HG02981 (cell line): ENCODE data around the gene LRP11.
"Not testable (repeated sequence)": the region's sequence is repeated elsewhere in the genome, so short reads cannot be mapped to it uniquely, and the experiment has no call there.

ENCODE experiments used
- ATAC-seq: cut with Tn5 transposase; IDR thresholded peaks from one replicate; pipeline ENCODE4 v1.9.1; 2021; ENCODE audit warnings: mild to moderate bottlenecking, moderate library complexity; ENCODE audit not compliant: unreplicated experiment

LRP11 gene

DNA sequence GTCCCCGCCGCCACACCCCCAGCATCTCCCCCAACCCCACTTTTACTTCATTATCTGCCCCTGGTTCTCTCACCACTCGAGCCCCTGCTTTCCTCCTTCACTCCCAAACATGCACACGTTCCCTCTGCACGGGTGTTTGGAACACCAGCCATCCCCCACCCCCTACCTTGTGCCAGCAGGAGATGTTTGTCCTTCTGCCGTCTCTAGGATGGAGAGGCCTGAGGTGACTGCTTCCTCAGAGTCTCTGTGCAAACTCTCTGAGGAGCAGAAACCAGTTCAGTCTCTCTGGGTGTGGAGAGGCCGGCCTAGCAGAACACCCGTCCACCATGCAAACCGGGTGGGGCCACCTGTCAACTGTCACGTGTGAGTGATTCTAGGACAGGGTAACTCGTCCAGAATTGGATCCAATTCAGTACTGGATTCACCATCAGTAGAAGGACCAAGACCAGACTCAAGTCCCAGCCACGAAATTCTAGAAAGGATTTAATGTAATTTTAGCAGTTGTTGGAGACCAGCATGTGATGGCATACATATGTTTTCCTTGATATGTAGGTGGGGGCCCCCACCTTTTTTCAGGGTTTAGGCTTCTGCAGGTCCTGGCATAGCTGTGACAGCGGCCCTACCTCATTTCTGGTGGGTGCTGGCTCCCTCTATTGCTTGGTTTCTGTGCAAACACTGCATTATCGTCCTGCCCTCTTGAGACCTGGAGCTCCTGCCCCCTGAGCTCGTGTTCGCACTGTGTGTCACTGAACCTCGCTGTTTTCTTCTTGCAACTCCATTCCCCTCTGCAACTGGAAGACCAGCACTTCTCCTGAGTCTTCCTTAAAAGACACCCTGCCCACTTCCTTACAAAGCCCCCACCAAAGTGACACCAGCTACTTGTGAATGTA, 33.9 kb upstream of the LRP11 start, which contains the start of gene RAET1E:
RAET1E (minus strand) TSS at position 259 of the 890 bp plus-strand sequence. CDS start 7,212 bp downstream, outside the sequence.
- no peak for ATAC-seq

DNA sequence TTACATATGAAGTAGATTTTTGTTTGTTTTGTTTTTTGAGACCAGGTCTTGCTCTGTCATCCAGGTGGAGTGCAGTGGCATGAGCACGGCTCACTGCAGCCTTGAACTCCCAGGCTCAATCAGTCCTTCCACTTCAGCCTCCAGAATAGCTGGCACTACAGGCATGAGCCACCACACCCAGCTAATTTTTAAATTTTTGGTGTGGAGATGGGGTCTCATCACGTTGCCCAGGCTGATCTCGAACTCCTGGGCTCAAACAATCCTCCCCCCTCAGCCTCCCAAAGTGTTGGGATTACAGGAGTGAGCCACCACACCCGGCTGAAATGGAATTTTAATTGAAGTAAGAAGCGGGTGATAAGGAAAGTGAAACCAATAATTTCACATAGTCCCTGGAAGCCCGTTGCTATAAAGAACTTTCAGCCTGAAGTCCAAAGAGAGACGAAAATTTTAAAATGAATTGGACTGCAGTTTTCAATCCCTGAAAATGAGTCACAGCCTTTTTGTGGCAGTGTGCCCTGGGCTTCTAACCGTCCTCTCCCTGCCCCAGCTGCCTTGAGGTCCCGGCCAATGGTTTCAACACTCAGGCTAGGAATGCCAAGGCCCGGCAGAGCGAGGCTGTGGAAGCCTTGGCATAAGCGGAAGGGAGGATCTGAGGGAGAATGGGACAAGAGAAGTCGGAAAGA, 33.0 kb upstream of the LRP11 start:
- no peak for ATAC-seq

DNA sequence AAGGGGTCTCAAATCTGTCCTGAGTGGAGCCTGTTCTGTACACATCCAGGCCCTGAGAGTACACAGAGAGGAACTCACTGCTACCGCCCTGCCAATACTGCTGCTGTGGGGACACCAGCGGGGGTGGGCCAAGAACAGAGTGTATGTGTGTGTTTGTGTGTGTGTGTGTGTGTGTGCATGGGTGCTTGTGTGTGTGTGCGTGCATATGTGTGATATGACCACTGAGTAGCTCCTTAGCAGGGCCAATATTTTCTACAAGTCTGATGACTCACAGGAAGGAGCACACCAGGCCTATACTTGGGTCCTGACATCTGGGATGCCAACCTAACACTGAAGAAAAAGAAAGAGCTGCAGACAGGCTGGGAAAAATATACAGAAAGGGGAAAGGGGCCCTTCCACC, 32.3 kb upstream of the LRP11 start:
- no peak for ATAC-seq

DNA sequence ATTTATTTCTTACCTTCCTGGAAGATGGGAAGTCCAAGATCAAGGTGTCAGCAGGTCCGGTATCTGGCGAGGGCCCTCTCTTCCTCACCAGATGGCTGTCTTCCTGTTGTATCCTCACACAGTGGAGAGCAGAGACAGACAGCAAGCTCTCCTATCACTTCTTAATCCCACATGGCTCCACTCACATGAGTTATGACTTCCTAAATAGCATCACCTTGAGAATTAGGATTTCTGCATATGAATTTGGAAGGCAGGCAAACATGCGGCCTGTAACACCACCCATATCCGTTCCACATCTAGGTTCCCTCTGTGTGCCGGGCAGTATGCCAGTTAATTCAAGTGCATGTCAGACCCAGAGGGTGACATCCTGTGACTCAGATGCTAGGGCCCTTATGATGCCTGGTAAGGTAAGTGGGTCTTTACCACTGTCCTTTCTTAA, 31.7 kb upstream of the LRP11 start:
- ATAC-seq = no peak

DNA sequence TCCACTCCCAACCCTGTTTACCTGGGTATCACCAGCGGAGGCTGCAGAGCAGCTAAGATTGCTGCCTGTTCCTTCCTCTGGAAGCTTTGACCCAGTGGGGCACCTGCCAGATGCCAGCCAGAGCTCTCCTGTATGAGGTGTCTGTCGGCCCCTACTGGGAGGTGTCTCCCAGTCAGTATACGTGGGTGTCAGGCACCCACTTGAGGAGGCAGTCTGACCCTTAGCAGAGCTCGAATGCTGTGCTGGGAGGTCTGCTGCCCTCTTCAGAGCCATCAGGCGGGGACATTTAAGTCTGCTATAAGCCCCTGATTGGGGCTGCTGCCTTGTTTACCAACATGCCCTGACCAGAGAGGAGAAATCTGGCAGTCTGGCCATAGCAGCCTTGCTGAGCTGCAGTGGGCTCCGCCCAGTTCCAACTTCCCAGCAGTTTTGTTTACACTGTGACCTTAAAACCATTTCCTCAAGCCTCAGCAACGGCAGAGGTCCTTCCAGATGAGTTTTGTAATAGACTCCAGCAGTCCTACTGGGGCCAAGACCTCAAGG, 31.0 kb upstream of the LRP11 start:
- no peak for ATAC-seq

DNA sequence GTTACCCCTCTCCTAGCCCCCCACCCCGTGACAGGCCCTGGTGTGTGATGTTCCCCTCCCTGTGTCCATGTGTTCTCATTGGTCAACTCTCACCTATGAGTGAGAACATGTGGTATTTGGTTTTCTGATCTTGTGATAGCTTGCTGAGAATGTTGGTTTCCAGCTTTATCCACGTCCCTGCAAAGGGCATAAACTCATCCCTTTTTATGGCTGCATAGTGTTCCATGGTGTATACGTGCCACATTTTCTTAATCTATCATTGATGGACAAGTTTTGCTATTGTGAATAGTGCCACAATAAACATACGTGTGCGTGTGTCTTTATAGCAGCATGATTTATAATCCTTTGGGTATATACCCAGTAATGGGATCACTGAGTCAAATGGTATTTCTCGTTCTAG, 27.7 kb upstream of the LRP11 start:
- ATAC-seq = not testable (repeated sequence)

DNA sequence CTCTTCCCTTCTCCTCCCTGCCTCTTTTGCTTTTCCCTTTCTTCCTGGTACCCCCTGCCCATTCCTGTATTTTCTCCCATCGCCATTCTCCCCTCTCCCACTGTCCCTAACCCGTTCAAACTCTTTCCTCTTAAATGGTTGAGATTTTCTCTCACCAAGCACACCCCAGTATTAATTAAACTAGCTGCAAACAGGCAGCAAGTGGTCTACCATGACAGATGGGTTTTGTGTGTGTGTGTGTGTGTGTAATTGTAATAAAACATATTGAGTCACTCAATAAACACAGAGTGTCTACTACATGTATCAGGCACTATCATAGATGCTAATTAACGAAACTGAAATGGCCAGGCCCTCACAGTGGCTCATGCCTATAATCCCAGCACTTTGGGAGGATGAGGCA, 27.1 kb upstream of the LRP11 start:
- ATAC-seq = no peak

DNA sequence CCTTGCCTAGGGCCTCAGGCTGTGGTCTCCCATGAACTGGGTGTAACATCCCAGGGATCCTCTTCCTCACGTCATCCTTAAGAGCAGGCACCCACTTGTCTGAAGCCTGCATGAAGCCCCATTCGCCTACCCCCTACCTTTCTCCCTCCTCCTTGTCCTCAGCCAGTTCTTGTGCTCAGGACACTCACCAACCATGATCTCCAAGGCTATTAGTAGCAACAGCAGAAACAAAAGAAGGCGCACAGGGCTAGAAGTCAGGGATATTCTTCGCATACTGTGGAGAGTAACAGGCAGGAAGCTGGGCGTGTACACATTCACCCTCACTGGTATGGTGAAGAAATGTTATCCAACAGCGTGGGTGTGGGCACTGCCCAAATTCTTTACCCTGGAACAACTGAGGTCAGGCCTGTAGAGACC, 26.5 kb upstream of the LRP11 start:
- ATAC-seq = no peak

DNA sequence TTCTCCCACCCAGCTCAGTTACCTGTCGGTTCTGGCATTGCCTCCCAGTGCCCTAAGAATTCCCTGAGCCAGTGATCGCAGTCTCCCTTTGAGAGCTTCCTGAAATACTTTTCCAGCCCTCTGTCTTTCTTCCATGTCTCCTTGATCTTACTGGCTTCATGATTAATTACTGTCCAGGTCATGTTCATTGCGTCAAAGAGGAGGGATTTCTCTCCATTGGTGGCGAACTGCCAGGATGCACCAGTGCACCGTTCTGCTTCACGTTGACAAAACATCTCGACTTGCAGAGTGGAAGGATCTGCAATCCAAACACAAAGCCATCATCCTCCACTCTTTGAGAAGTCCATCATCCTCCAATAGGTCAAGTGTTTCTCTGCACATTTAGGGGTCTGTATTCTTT, 25.2 kb upstream of the LRP11 start:
- no peak for ATAC-seq

DNA sequence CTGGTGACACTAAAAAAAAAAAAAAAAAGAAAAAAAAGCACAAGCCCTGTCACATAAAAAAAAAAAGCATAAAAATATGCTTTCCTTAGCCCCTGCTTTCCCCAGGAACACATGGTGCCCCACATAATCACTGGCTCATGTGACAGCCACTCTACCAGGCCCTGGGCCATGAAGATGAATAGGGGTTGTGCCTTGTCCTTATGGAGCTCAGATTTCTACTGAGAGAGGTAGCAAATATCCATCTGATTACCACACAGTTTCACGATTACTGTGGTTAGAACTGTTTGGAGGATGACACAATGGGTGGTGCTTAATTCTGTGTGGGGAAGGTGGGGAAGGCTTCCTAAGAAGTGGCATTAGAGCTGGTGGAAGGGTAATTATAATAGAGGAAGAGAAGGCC, 24.5 kb upstream of the LRP11 start:
- no peak for ATAC-seq

DNA sequence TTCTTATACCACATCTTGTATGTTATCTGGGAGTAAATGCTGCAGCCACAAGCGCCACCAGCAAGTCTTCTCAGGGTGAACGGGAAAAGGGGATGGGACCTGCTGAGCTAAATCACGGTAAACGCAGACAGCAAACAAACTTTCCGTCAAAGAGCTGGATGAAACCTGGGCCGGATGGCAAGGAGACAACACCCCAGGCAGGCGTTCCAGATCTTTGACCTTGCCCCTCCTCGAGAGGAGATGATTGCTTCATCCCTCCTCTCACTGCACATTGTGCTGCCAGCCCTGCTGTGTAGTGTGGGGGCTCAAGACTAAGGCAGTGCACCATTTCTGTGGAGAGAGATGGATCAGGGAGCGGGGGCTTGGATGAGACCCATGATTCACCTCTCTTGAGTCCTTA, 23.9 kb upstream of the LRP11 start:
- ATAC-seq = no peak

DNA sequence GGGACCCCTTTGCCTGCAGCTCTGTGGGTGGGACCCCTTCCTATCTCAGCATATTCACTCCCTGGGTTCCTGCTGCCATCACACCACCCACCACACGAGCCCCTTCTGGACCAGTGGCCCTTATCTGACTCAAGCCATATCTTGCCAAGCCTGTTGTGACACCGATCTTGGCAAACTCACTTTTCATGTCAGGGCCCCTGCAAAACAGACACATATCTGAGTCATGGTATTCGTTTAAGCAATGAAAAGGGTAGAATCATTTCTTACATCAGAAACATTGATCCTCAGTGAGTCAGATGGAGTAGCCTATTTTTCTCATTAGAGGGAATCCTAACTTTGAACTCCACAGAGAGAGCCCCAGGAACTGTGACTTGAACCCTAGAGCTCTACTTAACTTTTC, 23.2 kb upstream of the LRP11 start:
- ATAC-seq = no peak

DNA sequence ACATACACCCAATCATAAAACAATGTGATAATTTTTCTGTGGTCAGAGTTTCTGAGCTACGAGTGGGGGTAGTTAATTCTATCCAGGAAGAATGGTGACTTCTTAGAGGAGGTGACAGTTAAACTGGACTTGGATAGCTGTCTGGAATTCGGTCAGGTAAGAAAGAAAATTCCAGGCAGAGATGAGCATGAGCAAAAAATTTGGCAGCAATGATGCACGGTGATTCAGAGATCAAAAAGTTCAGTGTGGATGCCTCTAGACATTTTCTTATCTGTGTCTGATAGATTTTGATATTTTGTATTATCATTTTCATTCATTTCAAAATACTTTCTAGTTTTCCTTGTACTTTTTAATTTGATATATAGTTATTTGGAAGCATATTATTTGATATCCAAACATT, 21.7 kb upstream of the LRP11 start:
- no peak for ATAC-seq

DNA sequence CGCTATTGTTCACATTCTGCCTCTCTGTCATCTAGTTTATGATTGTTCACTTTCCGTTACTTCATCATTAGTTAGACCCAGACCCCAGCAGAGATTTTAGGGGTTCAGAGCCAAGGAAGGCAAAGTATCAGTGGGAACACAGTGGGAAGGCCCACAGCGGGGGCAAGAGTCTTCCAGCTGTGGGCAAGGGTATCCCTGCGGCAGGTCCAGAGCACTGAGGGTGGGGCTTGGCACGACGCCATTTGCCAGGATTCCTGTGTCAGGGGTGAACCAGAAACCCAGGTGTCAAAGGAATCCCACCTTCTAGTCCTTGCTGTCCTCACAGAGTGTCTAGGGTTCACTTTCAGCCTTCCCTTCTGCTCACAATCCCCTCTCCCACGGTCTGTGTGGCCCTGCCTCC, 20.5 kb upstream of the LRP11 start:
- ATAC-seq = no peak

DNA sequence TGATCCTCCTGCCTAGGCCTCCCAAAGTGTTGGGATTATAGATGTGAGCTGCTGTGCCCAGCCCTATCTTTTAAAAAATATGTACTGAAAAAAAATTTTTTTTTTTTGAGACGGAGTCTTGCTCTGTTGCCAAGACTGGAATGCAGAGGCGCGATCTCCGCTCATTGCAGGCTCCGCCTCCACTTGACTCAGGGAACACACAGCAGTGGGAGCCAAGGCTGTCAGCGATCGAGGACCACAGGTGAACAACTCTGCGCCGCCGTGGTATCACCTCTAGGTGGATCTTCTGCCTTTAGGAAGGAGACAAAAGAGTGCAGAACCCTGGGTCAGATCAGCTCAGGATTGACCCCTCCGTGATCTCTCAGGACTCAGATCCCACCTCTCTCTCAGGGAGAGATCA, 20.1 kb upstream of the LRP11 start:
- no peak for ATAC-seq

DNA sequence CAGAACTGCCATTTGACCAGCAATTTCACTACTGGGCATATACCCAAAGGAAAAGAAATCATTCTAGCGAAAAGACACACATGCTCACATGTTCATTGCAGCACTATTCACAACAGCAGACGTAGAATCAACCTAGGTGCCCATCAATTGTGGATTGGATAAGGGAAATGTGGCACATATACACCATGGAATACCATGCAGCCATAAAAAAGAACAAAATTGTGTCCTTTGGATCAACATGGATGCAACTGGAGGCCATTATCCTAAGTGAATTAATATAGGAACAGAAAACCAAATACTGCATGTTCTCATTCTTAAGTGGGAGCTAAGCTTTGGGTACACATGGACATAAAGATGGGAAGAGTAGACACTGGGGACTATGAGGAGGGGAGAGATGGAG, 17.7 kb upstream of the LRP11 start:
- no peak for ATAC-seq

DNA sequence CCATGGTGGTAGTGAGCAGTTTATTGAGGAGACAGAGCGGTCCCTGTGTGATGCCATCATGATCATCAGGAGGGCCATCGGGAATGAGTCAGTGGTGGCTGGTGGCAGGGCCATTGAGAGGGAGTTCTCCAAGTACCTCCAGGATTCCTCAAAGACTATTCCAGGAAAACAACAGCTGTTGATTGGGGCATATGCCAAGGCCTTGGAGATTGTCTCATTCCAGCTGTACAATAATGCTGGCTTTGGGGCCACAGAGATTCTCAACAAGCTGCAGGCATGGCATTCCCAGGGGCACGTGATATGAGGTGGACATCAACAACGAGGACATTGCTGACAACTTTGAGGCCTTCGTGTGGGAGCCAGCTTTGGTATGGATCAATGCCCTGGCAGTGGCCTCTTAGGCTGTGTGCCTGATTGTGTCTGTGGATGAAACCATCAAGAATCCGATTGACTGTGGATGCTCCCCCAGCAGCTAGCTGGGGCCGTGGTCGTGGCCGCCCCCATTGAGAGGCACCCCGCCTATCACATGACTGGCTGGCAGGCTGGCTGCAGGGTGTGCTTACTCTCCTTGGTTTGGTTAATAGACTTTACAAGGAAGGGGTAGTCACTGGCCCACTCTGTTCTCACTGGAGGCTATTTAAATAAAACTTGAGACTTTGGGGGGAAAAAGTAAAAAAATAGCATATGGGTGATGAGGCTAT, 17.1 kb upstream of the LRP11 start:
- no peak for ATAC-seq

DNA sequence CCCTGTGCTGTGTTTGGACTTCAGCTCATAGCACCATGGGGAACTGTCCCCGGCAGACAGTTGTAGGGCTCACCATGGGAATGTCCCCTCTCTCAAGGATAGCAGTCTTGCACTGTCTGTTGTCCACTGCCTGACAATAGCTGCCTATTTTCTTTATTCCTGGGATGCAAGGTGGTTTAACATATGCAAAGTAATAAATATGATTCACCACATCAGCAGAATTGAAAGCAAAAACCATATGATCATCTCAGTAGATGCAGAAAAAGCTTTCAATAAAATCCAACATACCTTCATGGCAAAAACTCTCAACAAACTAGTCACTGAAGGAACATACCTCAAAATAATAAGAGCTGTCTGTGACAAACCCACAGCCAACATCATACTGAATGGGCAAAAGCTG, 13.5 kb upstream of the LRP11 start:
- ATAC-seq = no peak

DNA sequence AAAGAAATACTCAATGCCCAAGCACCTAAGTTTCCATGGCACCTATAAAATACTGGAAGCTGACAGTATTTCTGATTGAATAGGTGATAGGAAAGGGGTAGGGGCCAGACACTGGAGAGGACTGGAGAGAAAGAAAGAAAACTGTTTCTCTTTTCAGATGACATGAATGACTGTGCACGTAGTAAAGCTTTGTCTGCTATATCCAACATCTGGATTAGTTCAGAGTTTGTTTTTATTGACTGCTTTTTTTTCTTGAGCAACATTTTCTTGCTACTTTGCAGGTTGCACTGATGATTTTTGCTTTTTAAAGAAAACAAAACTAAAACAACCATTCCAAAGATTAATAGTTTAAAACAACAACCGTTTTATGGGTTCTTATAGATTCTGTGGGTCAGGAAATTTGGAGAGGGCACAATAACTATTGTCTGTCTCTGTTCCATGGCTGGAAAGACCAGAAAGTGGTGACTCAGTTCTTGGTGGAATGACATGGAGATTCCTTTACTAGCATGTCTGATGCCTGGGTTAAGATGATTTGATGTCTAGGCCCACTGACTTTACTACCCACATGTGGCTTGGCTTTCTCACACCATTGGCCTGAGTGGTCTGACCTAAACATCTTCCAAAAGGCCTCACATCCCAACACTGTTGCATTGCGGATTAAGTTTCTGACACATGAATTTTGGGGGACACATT, 12.2 kb upstream of the LRP11 start:
- ATAC-seq = no peak

DNA sequence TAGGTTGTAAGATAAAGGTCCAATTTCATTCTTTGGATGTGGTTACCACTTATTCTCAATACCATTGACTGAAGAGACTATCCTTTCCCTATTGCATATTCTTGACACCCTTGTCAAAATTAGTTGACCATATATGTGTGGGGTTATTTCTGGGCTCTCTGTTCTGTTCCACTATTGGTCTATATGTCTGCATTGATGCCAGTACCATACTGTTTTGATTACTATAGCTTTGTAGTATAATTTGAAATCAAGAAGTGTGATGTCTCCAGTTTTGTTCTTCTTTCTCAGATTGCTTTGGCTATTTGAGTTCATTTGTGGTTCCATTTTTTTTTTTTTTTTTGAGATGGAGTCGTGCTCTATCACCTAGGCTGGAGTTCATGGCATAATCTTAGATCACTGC, 8.1 kb upstream of the LRP11 start:
- ATAC-seq = no peak

DNA sequence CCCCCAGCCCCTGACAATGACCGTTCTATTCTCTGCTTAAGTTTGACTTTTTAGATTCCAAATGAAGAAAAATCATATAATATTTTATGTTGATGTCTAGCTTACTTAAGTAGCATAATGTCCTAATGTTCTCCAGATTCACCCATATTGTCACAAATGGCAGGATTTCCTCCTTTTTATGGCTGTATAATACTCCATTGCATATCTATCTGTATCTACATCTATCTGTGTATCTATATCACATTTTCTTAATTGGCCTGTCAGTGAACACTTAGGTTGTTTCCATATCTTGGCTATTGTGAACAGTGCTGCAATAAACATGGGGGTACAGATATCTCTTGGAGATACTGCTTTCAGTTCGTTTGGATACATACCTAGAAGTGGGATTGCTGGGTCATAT, 7.0 kb upstream of the LRP11 start:
- ATAC-seq = no peak
